Measurements from ENCODE around the gene MIPOL1.
"Not testable (repeated sequence)": the region's sequence is repeated elsewhere in the genome, so short reads cannot be mapped to it uniquely, and the experiment has no call there.

MIPOL1 gene

DNA sequence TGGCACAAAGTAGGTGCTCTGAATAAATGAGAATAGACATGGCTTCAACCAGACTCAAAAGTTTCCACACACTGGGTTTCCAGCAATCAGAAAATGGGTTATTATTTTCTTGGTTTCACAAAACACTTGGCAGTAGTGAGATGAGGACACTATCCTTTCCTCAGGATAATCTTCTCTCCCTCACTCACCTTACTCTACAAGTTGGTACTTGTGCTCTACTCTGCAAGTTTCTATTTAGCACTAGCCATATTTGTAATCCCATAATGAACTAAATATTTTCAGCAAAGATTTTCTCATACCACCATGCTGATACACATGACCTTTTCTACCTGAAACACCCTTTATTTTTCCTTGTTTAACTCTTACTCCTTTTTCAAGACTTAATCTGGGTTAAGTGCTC, 259.6 kb downstream of the MIPOL1 start:
- Histone ChIP-seq H4K91ac (ENCODE audit: low read depth, low read length, poor library complexity) (no peak overlapping the region), H3K79me1 (ENCODE audit: low read depth, low read length) (no peaks in the 10 kb centered on the region), H3K4me1 (ENCODE audit: control insufficient read depth in 2 of 2, insufficient read depth in 1 of 2, low read depth in 1 of 2, low read length in 2 of 2) (no peaks in the 10 kb centered on the region), H2BK120ac (ENCODE audit: low read depth, low read length) (no peak overlapping the region), H3K9me3 (replicated peaks in 1 of 2; ENCODE audit: control insufficient read depth in 2 of 2, insufficient read depth in 1 of 2, low read depth in 1 of 2, low read length in 2 of 2) (peaks cover 0 to 10% of the 10 kb centered on the region in 2 donors), H4K8ac (ENCODE audit: low read depth, low read length) (no peak overlapping the region), H3K4me3 (ENCODE audit: low read length in 2 of 2) (no peak overlapping the region), H3K9ac (ENCODE audit: low read depth, low read length, poor library complexity) (no peak overlapping the region), H3K4ac (ENCODE audit: low read length) (no peak overlapping the region), H3K27ac (replicated peaks; ENCODE audit: low read length) (no peak overlapping the region), H2AK5ac (ENCODE audit: low read depth, low read length) (no peak overlapping the region), H3K27me3 (ENCODE audit: control insufficient read depth in 3 of 3, insufficient read depth in 3 of 3, low read depth in 1 of 3, low read length in 3 of 3) (no peaks in the 10 kb centered on the region), H3K4me2 (ENCODE audit: insufficient read depth, low read length, poor library complexity, severe bottlenecking) (no peak overlapping the region), H3K14ac (ENCODE audit: low read length) (no peak overlapping the region), H2BK5ac (ENCODE audit: low read length) (no peak overlapping the region), H3K36me3 (replicated peaks in 1 of 2; ENCODE audit: control insufficient read depth in 2 of 2, insufficient read depth in 2 of 2, low read length in 2 of 2) (no peaks in the 10 kb centered on the region), H3K23ac (ENCODE audit: low read depth, low read length, poor library complexity) (no peak overlapping the region), H3K18ac (ENCODE audit: low read length) (no peak overlapping the region), H2AFZ (ENCODE audit: low read length) (no peak overlapping the region), H2BK12ac (ENCODE audit: low read length) (no peak overlapping the region), H2BK15ac (ENCODE audit: low read length) (no peak overlapping the region)
- no peak for DNase-seq (ENCODE audit: low spot score)

- not testable (repeated sequence) for H2BK15ac ChIP-seq (ENCODE audit: low read length); H4K8ac ChIP-seq (ENCODE audit: low read depth, low read length); H4K91ac ChIP-seq (ENCODE audit: low read depth, low read length, poor library complexity); H3K27ac ChIP-seq (replicated peaks; ENCODE audit: low read length); H3K4me2 ChIP-seq (ENCODE audit: insufficient read depth, low read length, poor library complexity, severe bottlenecking); H2AFZ ChIP-seq (ENCODE audit: low read length); H3K4ac ChIP-seq (ENCODE audit: low read length); H2BK120ac ChIP-seq (ENCODE audit: low read depth, low read length); DNase-seq (ENCODE audit: low spot score); H2AK5ac ChIP-seq (ENCODE audit: low read depth, low read length); H2BK12ac ChIP-seq (ENCODE audit: low read length); H3K23ac ChIP-seq (ENCODE audit: low read depth, low read length, poor library complexity); H3K4me1 ChIP-seq (ENCODE audit: control insufficient read depth in 2 of 2, insufficient read depth in 1 of 2, low read depth in 1 of 2, low read length in 2 of 2); H3K9me3 ChIP-seq (replicated peaks in 1 of 2; ENCODE audit: control insufficient read depth in 2 of 2, insufficient read depth in 1 of 2, low read depth in 1 of 2, low read length in 2 of 2); H3K14ac ChIP-seq (ENCODE audit: low read length); H2BK5ac ChIP-seq (ENCODE audit: low read length); H3K9ac ChIP-seq (ENCODE audit: low read depth, low read length, poor library complexity); H3K18ac ChIP-seq (ENCODE audit: low read length); H3K27me3 ChIP-seq (ENCODE audit: control insufficient read depth in 3 of 3, insufficient read depth in 3 of 3, low read depth in 1 of 3, low read length in 3 of 3); H3K79me1 ChIP-seq (ENCODE audit: low read depth, low read length); H3K36me3 ChIP-seq (replicated peaks in 1 of 2; ENCODE audit: control insufficient read depth in 2 of 2, insufficient read depth in 2 of 2, low read length in 2 of 2); H3K4me3 ChIP-seq (ENCODE audit: low read length in 2 of 2)
- WGBS, 2 donors (ENCODE audit: extremely low coverage in 2 of 2, insufficient read length in 2 of 2, insufficient replicate concordance in 1 of 2): no CpG with 5 or more reads among the region's 1 CpG
Observed at GRCh38 chr14:37462426-37462825, 264.7 kb downstream of the MIPOL1 start.

- H3K4me1 ChIP-seq (ENCODE audit: control insufficient read depth in 2 of 2, insufficient read depth in 1 of 2, low read depth in 1 of 2, low read length in 2 of 2): no peaks in the 10 kb centered on the region
- H3K18ac ChIP-seq (ENCODE audit: low read length): no peak overlapping the region
- H3K36me3 ChIP-seq (replicated peaks in 1 of 2; ENCODE audit: control insufficient read depth in 2 of 2, insufficient read depth in 2 of 2, low read length in 2 of 2): no peaks in the 10 kb centered on the region
- WGBS, 2 donors (ENCODE audit: extremely low coverage in 2 of 2, insufficient read length in 2 of 2, insufficient replicate concordance in 1 of 2): no CpG with 5 or more reads among the region's 3 CpGs
- no peak for DNase-seq (ENCODE audit: low spot score)
- no peak overlapping the region for H3K4me2 ChIP-seq (ENCODE audit: insufficient read depth, low read length, poor library complexity, severe bottlenecking)
- H3K27ac ChIP-seq (replicated peaks; ENCODE audit: low read length): no peak overlapping the region
- no peak overlapping the region for H3K9ac ChIP-seq (ENCODE audit: low read depth, low read length, poor library complexity)
- no peak overlapping the region for H3K4me3 ChIP-seq (ENCODE audit: low read length in 2 of 2)
- no peak overlapping the region for H4K91ac ChIP-seq (ENCODE audit: low read depth, low read length, poor library complexity)
- H2BK15ac ChIP-seq (ENCODE audit: low read length): no peak overlapping the region
- no peak overlapping the region for H4K8ac ChIP-seq (ENCODE audit: low read depth, low read length)
- H3K14ac ChIP-seq (ENCODE audit: low read length): no peak overlapping the region
- H3K27me3 ChIP-seq (ENCODE audit: control insufficient read depth in 3 of 3, insufficient read depth in 3 of 3, low read depth in 1 of 3, low read length in 3 of 3): no peaks in the 10 kb centered on the region
- no peak overlapping the region for H2BK120ac ChIP-seq (ENCODE audit: low read depth, low read length)
- no peak overlapping the region for H2AFZ ChIP-seq (ENCODE audit: low read length)
- H3K4ac ChIP-seq (ENCODE audit: low read length): no peak overlapping the region
- peaks cover 0 to 10% of the 10 kb centered on the region in 2 donors for H3K9me3 ChIP-seq (replicated peaks in 1 of 2; ENCODE audit: control insufficient read depth in 2 of 2, insufficient read depth in 1 of 2, low read depth in 1 of 2, low read length in 2 of 2)
- no peaks in the 10 kb centered on the region for H3K79me1 ChIP-seq (ENCODE audit: low read depth, low read length)
- no peak overlapping the region for H3K23ac ChIP-seq (ENCODE audit: low read depth, low read length, poor library complexity)
- H2AK5ac ChIP-seq (ENCODE audit: low read depth, low read length): no peak overlapping the region
- H2BK5ac ChIP-seq (ENCODE audit: low read length): no peak overlapping the region
- H2BK12ac ChIP-seq (ENCODE audit: low read length): no peak overlapping the region
Observed at GRCh38 chr14:37464192-37464858, 266.6 kb downstream of the MIPOL1 start.

- no peak overlapping the region for H3K4ac ChIP-seq (ENCODE audit: low read length)
- H2BK120ac ChIP-seq (ENCODE audit: low read depth, low read length): no peak overlapping the region
- H3K4me3 ChIP-seq (ENCODE audit: low read length in 2 of 2): no peak overlapping the region
- no peaks in the 10 kb centered on the region for H3K79me1 ChIP-seq (ENCODE audit: low read depth, low read length)
- no peak for DNase-seq (ENCODE audit: low spot score)
- H4K8ac ChIP-seq (ENCODE audit: low read depth, low read length): no peak overlapping the region
- no peak overlapping the region for H2BK15ac ChIP-seq (ENCODE audit: low read length)
- H3K4me2 ChIP-seq (ENCODE audit: insufficient read depth, low read length, poor library complexity, severe bottlenecking): no peak overlapping the region
- H3K27me3 ChIP-seq (ENCODE audit: control insufficient read depth in 3 of 3, insufficient read depth in 3 of 3, low read depth in 1 of 3, low read length in 3 of 3): no peaks in the 10 kb centered on the region
- H3K14ac ChIP-seq (ENCODE audit: low read length): no peak overlapping the region
- no peak overlapping the region for H2AFZ ChIP-seq (ENCODE audit: low read length)
- no peak overlapping the region for H3K23ac ChIP-seq (ENCODE audit: low read depth, low read length, poor library complexity)
- no peak overlapping the region for H4K91ac ChIP-seq (ENCODE audit: low read depth, low read length, poor library complexity)
- no peak overlapping the region for H2BK12ac ChIP-seq (ENCODE audit: low read length)
- H2AK5ac ChIP-seq (ENCODE audit: low read depth, low read length): no peak overlapping the region
- no peak overlapping the region for H2BK5ac ChIP-seq (ENCODE audit: low read length)
- H3K27ac ChIP-seq (replicated peaks; ENCODE audit: low read length): no peak overlapping the region
- no peak overlapping the region for H3K18ac ChIP-seq (ENCODE audit: low read length)
- H3K36me3 ChIP-seq (replicated peaks in 1 of 2; ENCODE audit: control insufficient read depth in 2 of 2, insufficient read depth in 2 of 2, low read length in 2 of 2): no peaks in the 10 kb centered on the region
- no peak overlapping the region for H3K9ac ChIP-seq (ENCODE audit: low read depth, low read length, poor library complexity)
- no peaks in the 10 kb centered on the region for H3K4me1 ChIP-seq (ENCODE audit: control insufficient read depth in 2 of 2, insufficient read depth in 1 of 2, low read depth in 1 of 2, low read length in 2 of 2)
- peaks cover 0 to 4% of the 10 kb centered on the region in 2 donors for H3K9me3 ChIP-seq (replicated peaks in 1 of 2; ENCODE audit: control insufficient read depth in 2 of 2, insufficient read depth in 1 of 2, low read depth in 1 of 2, low read length in 2 of 2)
Observed at GRCh38 chr14:37466003-37466622, 268.4 kb downstream of the MIPOL1 start.
